GM23338 (cell line): ENCODE data around the gene PRKG2. TPM values are rescaled to one million over a fixed set of nuclear protein-coding genes. Genes with fewer than 3 reads are reported as not detected.

Experiments
- ATAC-seq: fragments of 200-7000 bp; cut with Tn5 transposase; 3 replicates; pipeline ENCODE4 v1.9.1; 2020
- DNase-seq: peaks from one replicate; pipeline ENCODE4 v3.0.0-alpha.2; 2015; ENCODE audit warnings: low spot score
- H2AFZ ChIP-seq: fragments of 200-600 bp; sonication (generic); 2 replicates; pipeline ENCODE4 v1.8.0; 2016; ENCODE audit warnings: antibody characterized with exemption, mild to moderate bottlenecking, moderate library complexity
- H3F3A ChIP-seq: fragments of 200-600 bp; sonication (generic); replicated peaks from 2 replicates; pipeline ENCODE4 v1.8.0; 2017; ENCODE audit warnings: antibody characterized with exemption, mixed run types, low read depth
- H3K27ac ChIP-seq: fragments of 200-600 bp; sonication (generic); 2 replicates; pipeline ENCODE4 v1.6.1; 2016; ENCODE audit warnings: low read depth
- H3K27me3 ChIP-seq: fragments of 200-600 bp; sonication (generic); 2 replicates; pipeline ENCODE4 v1.8.0; 2016; ENCODE audit warnings: mild to moderate bottlenecking, mixed run types, moderate library complexity; ENCODE audit not compliant: insufficient read depth
- H3K36me3 ChIP-seq: fragments of 200-600 bp; sonication (generic); 2 replicates; pipeline ENCODE4 v1.8.0; 2016; ENCODE audit warnings: mild to moderate bottlenecking; ENCODE audit not compliant: insufficient read depth
- H3K4me1 ChIP-seq: fragments of 200-600 bp; sonication (generic); 2 replicates; pipeline ENCODE4 v1.8.0; 2016; ENCODE audit warnings: mild to moderate bottlenecking, moderate library complexity; ENCODE audit not compliant: insufficient read depth
- H3K4me2 ChIP-seq: fragments of 200-600 bp; sonication (generic); 2 replicates; pipeline ENCODE4 v1.7.1; 2017; ENCODE audit warnings: mixed run types
- H3K4me3 ChIP-seq: fragments of 200-600 bp; sonication (generic); 2 replicates; pipeline ENCODE4 v1.6.1; 2016; ENCODE audit warnings: mixed run types
- H3K79me2 ChIP-seq: fragments of 200-600 bp; sonication (generic); replicated peaks from 2 replicates; pipeline ENCODE4 v1.8.0; 2017; ENCODE audit warnings: mild to moderate bottlenecking; ENCODE audit not compliant: insufficient read depth
- H3K9me2 ChIP-seq: fragments of 200-600 bp; sonication (generic); 2 replicates; pipeline ENCODE4 v1.8.0; 2017; ENCODE audit not compliant: insufficient read depth
- H4K20me1 ChIP-seq: fragments of 200-600 bp; sonication (generic); replicated peaks from 2 replicates; pipeline ENCODE4 v1.8.0; 2017; ENCODE audit warnings: mild to moderate bottlenecking; ENCODE audit not compliant: insufficient read depth
- H3K27ac Mint-ChIP-seq: 2 replicates; pipeline ENCODE4 v1.8.0; 2020; ENCODE audit warnings: inconsistent platforms, mild to moderate bottlenecking, moderate library complexity, mixed read lengths
- H3K27me3 Mint-ChIP-seq: 3 replicates; pipeline ENCODE4 v1.8.0; 2022; ENCODE audit warnings: low read depth, mild to moderate bottlenecking, moderate library complexity, mixed read lengths, inconsistent platforms; ENCODE audit not compliant: insufficient read depth, poor library complexity
- H3K36me3 Mint-ChIP-seq: 3 replicates; pipeline ENCODE4 v1.8.0; 2021; ENCODE audit warnings: low read depth, mild to moderate bottlenecking, inconsistent platforms, moderate library complexity, mixed read lengths
- H3K4me1 Mint-ChIP-seq: 3 replicates; pipeline ENCODE4 v1.8.0; 2020; ENCODE audit warnings: mild to moderate bottlenecking, inconsistent platforms, mixed read lengths
- H3K4me3 Mint-ChIP-seq: 3 replicates; pipeline ENCODE4 v1.8.0; 2021; ENCODE audit warnings: moderate library complexity, mild to moderate bottlenecking, inconsistent platforms, mixed read lengths
- H3K9me3 Mint-ChIP-seq: 3 replicates; pipeline ENCODE4 v1.8.0; 2020; ENCODE audit warnings: moderate library complexity, mild to moderate bottlenecking, inconsistent platforms, mixed read lengths
- CREB1 ChIP-seq: fragments of 250-450 bp; sonication (Bioruptor Pico); IDR thresholded peaks from 2 replicates; pipeline ENCODE4 v1.5.0; 2020; ENCODE audit warnings: low read depth, mild to moderate bottlenecking, moderate library complexity
- CTCF ChIP-seq, 2 experiments: fragments of 200-600 bp in 1 of 2; sonication (generic) in 1 of 2; conservative IDR thresholded peaks; 2 replicates each; pipeline versions ENCODE4 v1.5.1 to v1.6.1; 2016 to 2017; ENCODE audit warnings: antibody characterized with exemption in 2 of 2, low read depth in 2 of 2, mild to moderate bottlenecking in 2 of 2, moderate library complexity in 1 of 2
- EZH2 ChIP-seq: fragments of 200-600 bp; sonication (generic); IDR thresholded peaks from one replicate; pipeline ENCODE4 v1.8.0; 2017; ENCODE audit warnings: antibody characterized with exemption, mild to moderate bottlenecking, low read depth; ENCODE audit not compliant: unreplicated experiment
- EZH2phosphoT487 ChIP-seq: fragments of 200-600 bp; sonication (generic); IDR thresholded peaks from one replicate; pipeline ENCODE4 v1.8.1; 2018; ENCODE audit warnings: antibody characterized with exemption; ENCODE audit not compliant: unreplicated experiment
- JUNB ChIP-seq: IDR thresholded peaks from one replicate; pipeline ENCODE4 v1.6.1; 2016; ENCODE audit warnings: antibody characterized with exemption; ENCODE audit not compliant: unreplicated experiment
- POLR2AphosphoS5 ChIP-seq: IDR thresholded peaks from 2 replicates; pipeline ENCODE4 v1.6.1; 2016; ENCODE audit warnings: antibody characterized with exemption, low read depth
- STAT1 ChIP-seq: IDR thresholded peaks from one replicate; pipeline ENCODE4 v1.6.1; 2016; ENCODE audit warnings: antibody characterized with exemption; ENCODE audit not compliant: unreplicated experiment
- ZNF114 ChIP-seq: fragments of 250-450 bp; sonication (Bioruptor Pico); IDR thresholded peaks from 2 replicates; pipeline ENCODE4 v1.5.0; 2020; ENCODE audit warnings: mild to moderate bottlenecking, moderate library complexity
- polyA plus RNA-seq: library from polyadenylated mRNA; unstranded; fragments of >200 nt; fragmentation: Nextera tagmentation; extraction: Ambion mirVana; gene quantifications from 2 replicates; pipeline ENCODE4 v1.2.1, GENCODE V29; 2016
- total RNA-seq: library from RNA; depleted of rRNA; stranded (reverse); fragments of >200 nt; shearing (Covaris generic); gene quantifications from 2 replicates; pipeline ENCODE4 v1.2.3, GENCODE V29; 2014

The PRKG2 gene
- total and polyA plus RNA-seq, 2 experiments from 2014 or later = 1.9 to 3.6 TPM

- H3F3A ChIP-seq = no peaks in the 10 kb centered on the region
- Mint-ChIP-seq H3K9me3 (no peaks in the 10 kb centered on the region), H3K36me3 (no peaks in the 10 kb centered on the region), H3K27ac (no peak overlapping the region), H3K4me3 (no peak overlapping the region), H3K27me3 (no peaks in the 10 kb centered on the region), H3K4me1 (peaks cover 10% of the 10 kb centered on the region)
- no peak overlapping the region for H3K4me3 ChIP-seq
- H3K79me2 ChIP-seq = no peaks in the 10 kb centered on the region
- H3K36me3 ChIP-seq = no peaks in the 10 kb centered on the region
- H3K9me2 ChIP-seq = peaks cover 5% of the 10 kb centered on the region; the same call in 1 of the 2 replicates
- ATAC-seq = no peak
- TF ChIP-seq JUNB = no peak
- no peak for TF ChIP-seq CTCF (conservative IDR thresholded peaks at IDR 0.05; ENCODE audit: low read depth in 2 of 2)
- no peak for TF ChIP-seq CREB1 (CRISPR knock-in tag)
- no peak for TF ChIP-seq POLR2AphosphoS5
- TF ChIP-seq ZNF114 (CRISPR knock-in tag) = no peak
- TF ChIP-seq EZH2 = no peak
- no peak for TF ChIP-seq STAT1
- no peak for TF ChIP-seq EZH2phosphoT487
- H3K4me2 ChIP-seq = no peak overlapping the region
- H3K4me1 ChIP-seq = 0 out of 2 replicates have a peak, but pooled peaks cover 7% of the 10 kb centered on the region
- H4K20me1 ChIP-seq = no peaks in the 10 kb centered on the region
- H3K27ac ChIP-seq = no peak overlapping the region
- no peak for DNase-seq
- no peaks in the 10 kb centered on the region for H3K27me3 ChIP-seq
- H2AFZ ChIP-seq = no peak overlapping the region
Measured at GRCh38 chr4:81042578-81043365, 172.2 kb downstream of the PRKG2 start.

GRCh38 chr4:81040012-81040659 lies 174.9 kb downstream of the PRKG2 start:
- H3K36me3 Mint-ChIP-seq = no peaks in the 10 kb centered on the region
- Histone ChIP-seq H3K27ac (no peak overlapping the region), H3K27me3 (no peaks in the 10 kb centered on the region), H3K79me2 (no peaks in the 10 kb centered on the region), H3K4me2 (no peak overlapping the region), H3K4me1 (0 out of 2 replicates have a peak, but pooled peaks cover 7% of the 10 kb centered on the region), H3K9me2 (no peaks in the 10 kb centered on the region), H4K20me1 (no peaks in the 10 kb centered on the region), H3K36me3 (no peaks in the 10 kb centered on the region), H3F3A (no peaks in the 10 kb centered on the region), H3K4me3 (no peak overlapping the region), H2AFZ (no peak overlapping the region)
- TF ChIP-seq ZNF114 (CRISPR knock-in tag) (no peak), POLR2AphosphoS5 (no peak), CTCF (conservative IDR thresholded peaks at IDR 0.05; ENCODE audit: low read depth in 2 of 2) (peak; percentile 80 to 88), JUNB (no peak)
- peak; percentile 71 for DNase-seq
- no peaks in the 10 kb centered on the region for H3K9me3 Mint-ChIP-seq
- no peak overlapping the region for H3K27ac Mint-ChIP-seq
- no peaks in the 10 kb centered on the region for H3K27me3 Mint-ChIP-seq
- ATAC-seq = peak; percentile 50; the same call in 2 of the 3 replicates
- no peak overlapping the region; the same call in 2 of the 3 replicates for H3K4me3 Mint-ChIP-seq
- peaks cover 10% of the 10 kb centered on the region for H3K4me1 Mint-ChIP-seq
